Neural cell (in vitro differentiated cells): ENCODE data around the gene ZNF750. TPM values are rescaled to one million over a fixed set of nuclear protein-coding genes. Genes with fewer than 3 reads are reported as not detected.

Experiments
- H2AFZ ChIP-seq: fragments of 200-600, 300-800 bp; sonication (generic), shearing (Covaris generic); 2 replicates; pipeline ENCODE4 v1.6.0; 2014; ENCODE audit warnings: low read depth, mild to moderate bottlenecking, antibody characterized with exemption, low read length, moderate library complexity
- H3F3A ChIP-seq: fragments of 200-600 bp; shearing (Covaris generic); 2 replicates; pipeline ENCODE4 v1.6.1; 2016; ENCODE audit warnings: mild to moderate bottlenecking, moderate library complexity, mixed read lengths, antibody characterized with exemption, low read length; ENCODE audit not compliant: insufficient read depth, poor library complexity, severe bottlenecking
- H3K27ac ChIP-seq: fragments of 200-600, 300-800 bp; sonication (generic), shearing (Covaris generic); 2 replicates; pipeline ENCODE4 v1.5.1; 2014; ENCODE audit warnings: mild to moderate bottlenecking, low read length, moderate library complexity
- H3K27me3 ChIP-seq: fragments of 300-800, 200-600 bp; sonication (generic), shearing (Covaris generic); 2 replicates; pipeline ENCODE4 v1.6.0; 2014; ENCODE audit warnings: mild to moderate bottlenecking, low read depth, low read length, moderate library complexity; ENCODE audit not compliant: insufficient read depth
- H3K36me3 ChIP-seq: fragments of 300-800, 200-600 bp; sonication (generic), shearing (Covaris generic); 2 replicates; pipeline ENCODE4 v1.5.1; 2014; ENCODE audit warnings: mild to moderate bottlenecking, antibody characterized with exemption, low read length, moderate library complexity; ENCODE audit not compliant: insufficient read depth
- H3K4me2 ChIP-seq: fragments of 300-800, 200-600 bp; sonication (generic), shearing (Covaris generic); 2 replicates; pipeline ENCODE4 v1.6.0; 2014; ENCODE audit warnings: mild to moderate bottlenecking, low read length
- H3K4me3 ChIP-seq: fragments of 300-800, 200-600 bp; sonication (generic), shearing (Covaris generic); 2 replicates; pipeline ENCODE4 v1.5.1; 2014; ENCODE audit warnings: mild to moderate bottlenecking, low read length, moderate library complexity
- H3K79me2 ChIP-seq: fragments of 200-600 bp; shearing (Covaris generic); replicated peaks from 2 replicates; pipeline ENCODE4 v1.6.0; 2014; ENCODE audit warnings: mild to moderate bottlenecking, low read length, moderate library complexity; ENCODE audit not compliant: insufficient read depth
- H3K9ac ChIP-seq: fragments of 300-800, 200-600 bp; sonication (generic), shearing (Covaris generic); 2 replicates; pipeline ENCODE4 v1.6.1; 2016; ENCODE audit warnings: mild to moderate bottlenecking, low read length, mixed read lengths
- H3K9me2 ChIP-seq: fragments of 200-600 bp; shearing (Covaris generic); 2 replicates; pipeline ENCODE4 v1.6.1; 2016; ENCODE audit warnings: mild to moderate bottlenecking, low read length, mixed read lengths; ENCODE audit not compliant: insufficient read depth
- H3K9me3 ChIP-seq: fragments of 200-600, 300-800 bp; sonication (generic), shearing (Covaris generic); 2 replicates; pipeline ENCODE4 v1.6.1; 2016; ENCODE audit warnings: mild to moderate bottlenecking, mixed run types, low read length, moderate library complexity, mixed read lengths
- H4K20me1 ChIP-seq: fragments of 200-600 bp; shearing (Covaris generic); 2 replicates; pipeline ENCODE4 v1.6.1; 2016; ENCODE audit warnings: mild to moderate bottlenecking, mixed run types; ENCODE audit not compliant: insufficient read depth
- EP300 ChIP-seq: fragments of 450-650 bp; conservative IDR thresholded peaks from 2 replicates; pipeline ENCODE4 v1.6.1; 2014; ENCODE audit warnings: antibody characterized with exemption, mild to moderate bottlenecking, moderate library complexity; ENCODE audit not compliant: poor library complexity, severe bottlenecking
- EZH2 ChIP-seq: fragments of 200-600, 300-800 bp; shearing (Covaris generic), sonication (generic); IDR thresholded peaks from 2 replicates; pipeline ENCODE4 v1.6.1; 2014; ENCODE audit warnings: antibody characterized with exemption, low read length, borderline replicate concordance, mild to moderate bottlenecking; ENCODE audit not compliant: insufficient read depth, poor library complexity, severe bottlenecking
- MXI1 ChIP-seq: fragments of 450-650 bp; conservative IDR thresholded peaks from 2 replicates; pipeline ENCODE4 v1.6.1; 2014; ENCODE audit warnings: antibody characterized with exemption, mild to moderate bottlenecking; ENCODE audit not compliant: poor library complexity, severe bottlenecking
- POLR2AphosphoS5 ChIP-seq: IDR thresholded peaks from 2 replicates; pipeline ENCODE4 v1.6.1; 2012
- RAD21 ChIP-seq: fragments of 450-650 bp; conservative IDR thresholded peaks from 2 replicates; pipeline ENCODE4 v1.6.1; 2014; ENCODE audit warnings: antibody characterized with exemption, mild to moderate bottlenecking, moderate library complexity
- SMC3 ChIP-seq: fragments of 450-650 bp; conservative IDR thresholded peaks from 2 replicates; pipeline ENCODE4 v1.6.1; 2014; ENCODE audit warnings: antibody characterized with exemption, mild to moderate bottlenecking, moderate library complexity; ENCODE audit not compliant: poor library complexity
- TAF1 ChIP-seq: IDR thresholded peaks from 2 replicates; pipeline ENCODE4 v1.6.1; 2012; ENCODE audit warnings: low read depth
- polyA plus RNA-seq: library from polyadenylated mRNA; depleted of rRNA; stranded (reverse); fragments of >200 nt; gene quantifications from 2 replicates; pipeline ENCODE4 v1.2.3, GENCODE V29; 2014
- TF ChIP-seq, protein P1 (sequence below): IDR thresholded peaks from 2 replicates; pipeline ENCODE4 v1.6.1; 2012; ENCODE audit warnings: borderline replicate concordance
- TF ChIP-seq, protein P2 (sequence below): fragments of 450-650 bp; IDR thresholded peaks from 2 replicates; pipeline ENCODE4 v1.5.1; 2014; ENCODE audit warnings: antibody characterized with exemption, mild to moderate bottlenecking, moderate library complexity; ENCODE audit not compliant: poor library complexity, severe bottlenecking

Gene ZNF750
- polyA plus RNA-seq, 1 donor from 2014 or later = not detected

DNA sequence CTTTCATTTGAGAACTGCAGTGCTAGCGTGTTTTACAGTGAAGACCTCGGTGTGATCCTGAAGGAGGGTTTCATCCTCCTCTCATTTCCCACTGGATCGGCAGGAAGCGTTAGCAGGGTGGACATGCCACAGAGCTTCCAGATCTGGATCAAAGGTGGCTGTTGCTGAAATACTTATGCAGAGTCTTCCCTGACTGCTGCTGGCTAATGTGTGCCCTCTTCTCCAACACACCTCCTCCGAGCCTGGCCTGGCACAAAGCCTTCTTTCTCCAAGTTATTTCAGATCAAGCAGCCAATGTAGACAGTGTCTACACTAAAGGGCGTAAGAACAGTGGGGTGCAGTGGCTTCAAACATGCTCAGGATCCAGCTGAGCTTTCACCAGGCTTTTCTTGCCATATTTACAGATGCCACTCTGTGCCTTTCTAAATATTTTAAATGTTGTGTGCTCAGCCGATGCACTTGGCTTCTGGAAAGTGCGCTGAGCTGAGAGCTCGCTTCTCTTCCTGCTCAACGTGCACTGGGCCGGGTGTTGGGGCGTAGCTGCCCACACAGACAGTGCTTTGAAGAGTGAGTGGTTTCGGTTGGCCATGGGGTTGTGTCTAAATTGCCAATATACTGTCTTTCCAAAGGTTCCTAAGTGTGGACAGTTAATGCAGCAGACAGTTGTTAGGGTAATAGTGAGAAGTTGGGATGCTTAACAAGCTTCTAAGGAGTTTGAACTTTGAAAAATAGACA, 2.1 kb downstream of the ZNF750 start:
- H3F3A ChIP-seq = no peaks in the 10 kb centered on the region
- H3K9me3 ChIP-seq = no peaks in the 10 kb centered on the region
- H4K20me1 ChIP-seq = no peaks in the 10 kb centered on the region
- H3K79me2 ChIP-seq = no peaks in the 10 kb centered on the region
- no peak overlapping the region for H3K9ac ChIP-seq
- no peak overlapping the region for H3K4me2 ChIP-seq
- no peaks in the 10 kb centered on the region for H3K27me3 ChIP-seq
- H3K27ac ChIP-seq = no peak overlapping the region
- no peaks in the 10 kb centered on the region for H3K36me3 ChIP-seq
- H2AFZ ChIP-seq = no peak overlapping the region
- no peak for TF ChIP-seq EZH2
- no peak for TF ChIP-seq SMC3
- TF ChIP-seq, protein P1, sequence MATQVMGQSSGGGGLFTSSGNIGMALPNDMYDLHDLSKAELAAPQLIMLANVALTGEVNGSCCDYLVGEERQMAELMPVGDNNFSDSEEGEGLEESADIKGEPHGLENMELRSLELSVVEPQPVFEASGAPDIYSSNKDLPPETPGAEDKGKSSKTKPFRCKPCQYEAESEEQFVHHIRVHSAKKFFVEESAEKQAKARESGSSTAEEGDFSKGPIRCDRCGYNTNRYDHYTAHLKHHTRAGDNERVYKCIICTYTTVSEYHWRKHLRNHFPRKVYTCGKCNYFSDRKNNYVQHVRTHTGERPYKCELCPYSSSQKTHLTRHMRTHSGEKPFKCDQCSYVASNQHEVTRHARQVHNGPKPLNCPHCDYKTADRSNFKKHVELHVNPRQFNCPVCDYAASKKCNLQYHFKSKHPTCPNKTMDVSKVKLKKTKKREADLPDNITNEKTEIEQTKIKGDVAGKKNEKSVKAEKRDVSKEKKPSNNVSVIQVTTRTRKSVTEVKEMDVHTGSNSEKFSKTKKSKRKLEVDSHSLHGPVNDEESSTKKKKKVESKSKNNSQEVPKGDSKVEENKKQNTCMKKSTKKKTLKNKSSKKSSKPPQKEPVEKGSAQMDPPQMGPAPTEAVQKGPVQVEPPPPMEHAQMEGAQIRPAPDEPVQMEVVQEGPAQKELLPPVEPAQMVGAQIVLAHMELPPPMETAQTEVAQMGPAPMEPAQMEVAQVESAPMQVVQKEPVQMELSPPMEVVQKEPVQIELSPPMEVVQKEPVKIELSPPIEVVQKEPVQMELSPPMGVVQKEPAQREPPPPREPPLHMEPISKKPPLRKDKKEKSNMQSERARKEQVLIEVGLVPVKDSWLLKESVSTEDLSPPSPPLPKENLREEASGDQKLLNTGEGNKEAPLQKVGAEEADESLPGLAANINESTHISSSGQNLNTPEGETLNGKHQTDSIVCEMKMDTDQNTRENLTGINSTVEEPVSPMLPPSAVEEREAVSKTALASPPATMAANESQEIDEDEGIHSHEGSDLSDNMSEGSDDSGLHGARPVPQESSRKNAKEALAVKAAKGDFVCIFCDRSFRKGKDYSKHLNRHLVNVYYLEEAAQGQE = no peak
- TF ChIP-seq RAD21 = no peak
- no peak for TF ChIP-seq MXI1
- no peak for TF ChIP-seq POLR2AphosphoS5
- no peak for TF ChIP-seq EP300
- TF ChIP-seq, protein P2, sequence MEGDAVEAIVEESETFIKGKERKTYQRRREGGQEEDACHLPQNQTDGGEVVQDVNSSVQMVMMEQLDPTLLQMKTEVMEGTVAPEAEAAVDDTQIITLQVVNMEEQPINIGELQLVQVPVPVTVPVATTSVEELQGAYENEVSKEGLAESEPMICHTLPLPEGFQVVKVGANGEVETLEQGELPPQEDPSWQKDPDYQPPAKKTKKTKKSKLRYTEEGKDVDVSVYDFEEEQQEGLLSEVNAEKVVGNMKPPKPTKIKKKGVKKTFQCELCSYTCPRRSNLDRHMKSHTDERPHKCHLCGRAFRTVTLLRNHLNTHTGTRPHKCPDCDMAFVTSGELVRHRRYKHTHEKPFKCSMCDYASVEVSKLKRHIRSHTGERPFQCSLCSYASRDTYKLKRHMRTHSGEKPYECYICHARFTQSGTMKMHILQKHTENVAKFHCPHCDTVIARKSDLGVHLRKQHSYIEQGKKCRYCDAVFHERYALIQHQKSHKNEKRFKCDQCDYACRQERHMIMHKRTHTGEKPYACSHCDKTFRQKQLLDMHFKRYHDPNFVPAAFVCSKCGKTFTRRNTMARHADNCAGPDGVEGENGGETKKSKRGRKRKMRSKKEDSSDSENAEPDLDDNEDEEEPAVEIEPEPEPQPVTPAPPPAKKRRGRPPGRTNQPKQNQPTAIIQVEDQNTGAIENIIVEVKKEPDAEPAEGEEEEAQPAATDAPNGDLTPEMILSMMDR = no peak
- TF ChIP-seq TAF1 = no peak
- no peak overlapping the region for H3K4me3 ChIP-seq
- no peaks in the 10 kb centered on the region for H3K9me2 ChIP-seq

DNA sequence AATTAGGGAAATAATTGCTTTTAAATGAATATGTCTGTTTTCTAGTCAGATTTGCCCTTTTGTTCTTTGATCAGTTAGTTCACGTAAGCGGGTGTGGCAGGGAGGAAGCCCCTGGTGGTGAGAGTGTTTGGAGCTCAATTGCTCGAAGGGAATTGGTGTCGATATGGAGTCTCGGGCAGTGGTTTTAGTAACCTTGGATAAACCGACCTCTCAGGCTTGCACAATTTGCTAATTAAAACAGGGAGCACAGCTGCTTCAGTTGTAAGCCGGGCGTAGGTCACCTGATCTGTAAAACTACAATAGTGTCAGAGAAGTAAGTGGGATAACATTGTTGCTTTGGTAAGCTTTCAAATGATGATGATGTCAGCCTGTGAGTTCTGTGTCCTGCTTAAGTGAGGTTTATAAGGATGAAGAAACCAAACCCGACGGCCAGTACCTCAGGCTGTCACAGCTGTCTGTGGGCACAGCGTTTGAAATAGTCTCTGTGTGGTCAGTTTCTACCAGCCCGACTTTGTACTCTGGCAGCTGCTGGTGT, 2.9 kb downstream of the ZNF750 start:
- H3K4me2 ChIP-seq = no peak overlapping the region
- TF ChIP-seq SMC3 (no peak), RAD21 (no peak), MXI1 (no peak), TAF1 (no peak), EP300 (no peak), POLR2AphosphoS5 (no peak), EZH2 (no peak)
- TF ChIP-seq, protein P2 = no peak
- TF ChIP-seq, protein P1 = no peak

More for the DNA sequence above, 2.9 kb downstream of the ZNF750 start:
- Histone ChIP-seq H3K36me3 (no peaks in the 10 kb centered on the region), H2AFZ (no peak overlapping the region), H3F3A (no peaks in the 10 kb centered on the region), H3K27me3 (no peaks in the 10 kb centered on the region), H3K27ac (no peak overlapping the region), H3K9ac (no peak overlapping the region), H3K9me2 (no peaks in the 10 kb centered on the region), H3K9me3 (no peaks in the 10 kb centered on the region), H3K4me3 (no peak overlapping the region), H3K79me2 (no peaks in the 10 kb centered on the region), H4K20me1 (no peaks in the 10 kb centered on the region)
